NT2/D1 (cell line): Measurements from ENCODE around the gene RAF1.
"Not testable (repeated sequence)": the region's sequence is repeated elsewhere in the genome, so short reads cannot be mapped to it uniquely, and the experiment has no call there.

Experiments used
- YY1 ChIP-seq: IDR thresholded peaks from 2 replicates; pipeline ENCODE4 v1.6.1; 2011; ENCODE audit not compliant: insufficient read length, insufficient read depth
- ZNF274 ChIP-seq: IDR thresholded peaks from 2 replicates; pipeline ENCODE4 v1.6.1; 2011; ENCODE audit warnings: mild to moderate bottlenecking, low read depth, low read length

GRCh38 chr3:12661375-12661774 is 2.5 kb downstream of the RAF1 start:
- not testable (repeated sequence) for TF ChIP-seq YY1, ZNF274
